Measurements from ENCODE around the gene PET100.
"Not testable (repeated sequence)": the region's sequence is repeated elsewhere in the genome, so short reads cannot be mapped to it uniquely, and the experiment has no call there.

The PET100 gene

DNA sequence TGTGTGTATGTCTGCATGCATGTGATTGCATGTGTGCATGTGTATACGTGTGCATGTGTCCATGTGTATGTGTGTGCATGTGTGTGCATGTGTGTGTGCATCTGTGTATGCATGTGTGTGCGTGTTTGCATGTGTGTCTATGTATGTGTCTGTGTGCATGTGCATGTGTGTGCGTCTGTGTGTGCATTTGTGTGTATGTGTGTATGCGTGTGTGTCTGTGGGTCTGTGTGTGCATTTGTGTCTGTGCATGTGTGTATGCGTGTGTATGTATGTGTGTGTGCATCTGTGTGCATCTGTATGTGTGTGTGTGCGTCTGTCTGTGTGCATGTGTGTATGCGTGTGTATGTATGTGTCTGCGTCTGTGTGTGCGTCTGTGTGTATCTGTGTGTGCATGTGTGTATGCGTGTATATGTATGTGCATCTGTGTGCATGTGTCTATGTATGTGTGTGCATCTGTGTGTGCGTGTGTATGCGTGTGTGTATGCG, 10.3 kb downstream of the PET100 start:
- no peak for DNase-seq (ENCODE audit: low read depth in 2 of 2)
- TF ChIP-seq, protein P1, sequence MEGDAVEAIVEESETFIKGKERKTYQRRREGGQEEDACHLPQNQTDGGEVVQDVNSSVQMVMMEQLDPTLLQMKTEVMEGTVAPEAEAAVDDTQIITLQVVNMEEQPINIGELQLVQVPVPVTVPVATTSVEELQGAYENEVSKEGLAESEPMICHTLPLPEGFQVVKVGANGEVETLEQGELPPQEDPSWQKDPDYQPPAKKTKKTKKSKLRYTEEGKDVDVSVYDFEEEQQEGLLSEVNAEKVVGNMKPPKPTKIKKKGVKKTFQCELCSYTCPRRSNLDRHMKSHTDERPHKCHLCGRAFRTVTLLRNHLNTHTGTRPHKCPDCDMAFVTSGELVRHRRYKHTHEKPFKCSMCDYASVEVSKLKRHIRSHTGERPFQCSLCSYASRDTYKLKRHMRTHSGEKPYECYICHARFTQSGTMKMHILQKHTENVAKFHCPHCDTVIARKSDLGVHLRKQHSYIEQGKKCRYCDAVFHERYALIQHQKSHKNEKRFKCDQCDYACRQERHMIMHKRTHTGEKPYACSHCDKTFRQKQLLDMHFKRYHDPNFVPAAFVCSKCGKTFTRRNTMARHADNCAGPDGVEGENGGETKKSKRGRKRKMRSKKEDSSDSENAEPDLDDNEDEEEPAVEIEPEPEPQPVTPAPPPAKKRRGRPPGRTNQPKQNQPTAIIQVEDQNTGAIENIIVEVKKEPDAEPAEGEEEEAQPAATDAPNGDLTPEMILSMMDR (IDR thresholded peaks at IDR 0.05; ENCODE audit: low read depth, low read length), result no peak
- no peak overlapping the region for H3K4me3 ChIP-seq (replicated peaks in 1 of 2; ENCODE audit: low read depth in 2 of 2, low read length in 2 of 2)

DNA sequence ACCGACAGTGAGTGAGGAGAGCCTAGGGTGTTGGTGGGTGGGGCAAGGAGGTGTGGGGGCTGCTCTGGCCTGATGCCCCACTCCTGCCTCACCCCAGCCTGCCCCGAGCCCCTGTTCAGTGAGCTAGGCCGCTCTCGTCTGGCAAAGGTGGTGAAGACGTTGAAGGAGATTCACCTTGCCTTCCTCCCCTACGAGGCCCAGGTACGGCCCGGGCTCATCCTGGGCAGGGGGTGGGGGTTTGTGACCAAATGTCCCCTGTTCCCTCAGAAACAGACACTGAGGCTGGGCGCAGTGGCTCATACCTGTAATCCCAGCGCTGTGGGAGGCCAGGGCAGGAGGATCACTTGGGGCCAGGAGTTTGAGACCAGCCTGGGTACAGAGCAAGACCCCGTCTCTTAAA, 11.2 kb downstream of the PET100 start:
- TF ChIP-seq, protein P1 (IDR thresholded peaks at IDR 0.05; ENCODE audit: low read depth, low read length), result no peak
- no peak overlapping the region for H3K4me3 ChIP-seq (replicated peaks in 1 of 2; ENCODE audit: low read depth in 2 of 2, low read length in 2 of 2)
- DNase-seq (ENCODE audit: low read depth in 2 of 2), result no peak

- H3K4me3 ChIP-seq (replicated peaks in 1 of 2; ENCODE audit: low read depth in 2 of 2, low read length in 2 of 2), result no peak overlapping the region
- TF ChIP-seq, protein P1 (IDR thresholded peaks at IDR 0.05; ENCODE audit: low read depth, low read length), result no peak
- no peak for DNase-seq (ENCODE audit: low read depth in 2 of 2)
Observed at GRCh38 chr19:7641290-7642276, 12.0 kb downstream of the PET100 start.

DNA sequence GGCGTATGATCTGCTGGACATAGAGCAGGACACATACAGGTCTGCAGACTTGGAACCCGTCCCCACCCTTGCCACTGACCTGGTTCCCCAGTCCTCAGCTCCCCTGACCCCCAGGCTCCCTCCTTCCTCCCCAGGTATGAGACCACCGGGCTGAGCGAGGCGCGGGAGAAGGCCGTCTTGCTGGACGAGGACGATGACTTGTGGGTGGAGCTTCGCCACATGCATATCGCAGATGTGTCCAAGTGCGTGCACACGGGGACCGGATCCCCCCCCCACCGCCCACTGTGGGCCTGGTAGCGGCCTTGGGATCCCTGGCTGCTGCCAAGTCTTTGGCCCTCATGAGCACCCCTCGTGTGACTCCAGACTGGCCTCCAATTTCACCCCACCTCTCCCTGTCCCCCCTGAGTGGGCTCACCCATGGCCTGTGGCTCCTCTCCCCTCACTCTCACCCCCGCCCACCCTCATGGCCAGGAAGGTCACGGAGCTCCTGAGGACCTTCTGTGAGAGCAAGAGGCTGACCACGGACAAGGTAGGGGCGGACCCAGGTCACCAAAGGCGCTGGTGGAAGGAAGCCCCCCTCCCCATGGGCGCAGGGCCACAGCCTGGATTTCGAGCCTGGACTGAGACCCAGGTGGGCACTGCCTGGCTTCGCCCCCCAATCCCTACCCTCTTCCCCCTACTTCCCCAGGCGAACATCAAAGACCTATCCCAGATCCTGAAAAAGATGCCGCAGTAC, 12.9 kb downstream of the PET100 start:
- no peak for DNase-seq (ENCODE audit: low read depth in 2 of 2)
- TF ChIP-seq, protein P1 (IDR thresholded peaks at IDR 0.05; ENCODE audit: low read depth, low read length), result no peak
- no peak overlapping the region for H3K4me3 ChIP-seq (replicated peaks in 1 of 2; ENCODE audit: low read depth in 2 of 2, low read length in 2 of 2)

- TF ChIP-seq, protein P1 (IDR thresholded peaks at IDR 0.05; ENCODE audit: low read depth, low read length), result no peak
- H3K4me3 ChIP-seq (replicated peaks in 1 of 2; ENCODE audit: low read depth in 2 of 2, low read length in 2 of 2), result no peak overlapping the region
- no peak for DNase-seq (ENCODE audit: low read depth in 2 of 2)
Observed at GRCh38 chr19:7643031-7643415, 13.4 kb downstream of the PET100 start.

DNA sequence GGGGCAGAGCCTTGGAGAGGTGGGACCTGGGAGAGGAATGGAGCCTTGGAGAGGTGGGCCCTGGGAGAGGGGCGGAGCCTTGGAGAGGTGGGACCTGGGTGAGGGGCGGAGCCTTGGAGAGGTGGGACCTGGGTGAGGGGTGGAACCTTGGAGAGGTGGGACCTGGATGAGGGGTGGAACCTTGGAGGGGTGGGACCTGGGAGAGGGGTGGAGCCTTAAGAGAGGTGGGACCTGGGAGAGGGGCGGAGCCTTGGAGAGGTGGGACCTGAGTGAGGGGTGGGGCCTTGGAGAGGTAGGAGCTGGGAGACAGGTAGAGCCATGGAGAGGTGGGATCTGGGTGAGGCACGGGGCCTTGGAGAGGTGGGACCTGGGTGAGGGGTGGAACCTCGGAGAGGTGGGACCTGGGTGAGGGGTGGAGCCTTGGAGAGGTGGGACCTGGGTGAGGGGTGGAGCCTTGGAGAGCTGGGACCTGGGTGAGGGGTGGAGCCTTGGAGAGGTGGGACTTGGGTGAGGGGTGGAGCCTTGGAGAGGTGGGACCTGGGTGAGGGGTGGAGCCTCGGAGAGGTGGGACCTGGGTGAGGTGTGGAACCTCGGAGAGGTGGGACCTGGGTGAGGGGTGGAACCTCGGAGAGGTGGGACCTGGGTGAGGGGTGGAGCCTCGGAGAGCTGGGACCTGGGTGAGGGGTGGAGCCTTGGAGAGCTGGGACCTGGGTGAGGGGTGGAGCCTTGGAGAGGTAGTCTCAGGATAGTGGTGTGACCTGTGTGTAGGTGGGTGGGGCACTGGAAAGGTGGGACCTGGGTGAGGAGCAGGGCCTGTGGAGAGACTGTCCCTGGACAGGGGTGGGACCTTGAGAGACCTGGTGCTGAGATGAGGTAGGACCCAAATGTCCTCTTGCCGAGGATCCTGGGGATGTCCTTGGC, 14.3 kb downstream of the PET100 start:
- not testable (repeated sequence) for DNase-seq (ENCODE audit: low read depth in 2 of 2); H3K4me3 ChIP-seq (replicated peaks in 1 of 2; ENCODE audit: low read depth in 2 of 2, low read length in 2 of 2)
